ENCODE data around the gene POU3F2.

Gene POU3F2

GRCh38 chr6:98831057-98831958, 3.1 kb upstream of the POU3F2 start:
- no peak overlapping the region for H3K27ac ChIP-seq
- TF ChIP-seq CTCF (IDR thresholded peaks at IDR 0.05): no peak
- no peak for TF ChIP-seq ZFX (IDR thresholded peaks at IDR 0.05; ENCODE audit: borderline replicate concordance)

- peak overlapping the region; percentile 87; the same call in 1 of the 2 replicates for H3K27ac ChIP-seq
- no peak for TF ChIP-seq CTCF (IDR thresholded peaks at IDR 0.05)
- TF ChIP-seq ZFX (IDR thresholded peaks at IDR 0.05; ENCODE audit: borderline replicate concordance): no peak
Observed at GRCh38 chr6:98831959-98832283, 2.5 kb upstream of the POU3F2 start.

GRCh38 chr6:98832284-98833056, 1.9 kb upstream of the POU3F2 start:
- TF ChIP-seq CTCF (IDR thresholded peaks at IDR 0.05) (no peak), ZFX (IDR thresholded peaks at IDR 0.05; ENCODE audit: borderline replicate concordance) (no peak)
- peak overlapping the region; percentile 87 for H3K27ac ChIP-seq

- peak overlapping the region; percentile 87 for H3K27ac ChIP-seq
- TF ChIP-seq ZFX (IDR thresholded peaks at IDR 0.05; ENCODE audit: borderline replicate concordance) (no peak), CTCF (IDR thresholded peaks at IDR 0.05) (peak; percentile 56; the same call in 1 of the 2 replicates)
Observed at GRCh38 chr6:98833057-98833306, 1.4 kb upstream of the POU3F2 start.

GRCh38 chr6:98833307-98834059, 891 bp upstream of the POU3F2 start:
- H3K27ac ChIP-seq: peak overlapping the region; percentile 87
- no peak for TF ChIP-seq ZFX (IDR thresholded peaks at IDR 0.05; ENCODE audit: borderline replicate concordance)
- TF ChIP-seq CTCF (IDR thresholded peaks at IDR 0.05): peak; percentile 21; the same call in 1 of the 2 replicates

- TF ChIP-seq CTCF (IDR thresholded peaks at IDR 0.05): no peak
- TF ChIP-seq ZFX (IDR thresholded peaks at IDR 0.05; ENCODE audit: borderline replicate concordance): no peak
Observed at GRCh38 chr6:98835149-98836024, 1.0 kb downstream of the POU3F2 start.

More at GRCh38 chr6:98835149-98836024, 1.0 kb downstream of the POU3F2 start:
- H3K27ac ChIP-seq: peak overlapping the region; percentile 87

Data from 22Rv1 (cell line).